Measurements from ENCODE around the gene METTL22.
A peak's percentile ranks its signal among the peaks of the same experiment; 100 is the strongest.

Gene METTL22

GRCh38 chr16:8668113-8668512, 46.6 kb downstream of the METTL22 start:
- DNase-seq, result no peak

GRCh38 chr16:8669481-8669880, 48.0 kb downstream of the METTL22 start:
- no peak for DNase-seq

- no peak for DNase-seq
Measured at GRCh38 chr16:8670014-8670560, 48.6 kb downstream of the METTL22 start.

- no peak for DNase-seq
Measured at GRCh38 chr16:8673611-8674412, 52.3 kb downstream of the METTL22 start.

GRCh38 chr16:8674413-8675022, 53.0 kb downstream of the METTL22 start, which contains the start of gene ABAT:
Gene ABAT, plus strand, starts transcription at chr16:8674617. Its CDS starts 61,123 bp downstream, at chr16:8735740.
- DNase-seq, result peak; percentile 84

DNA sequence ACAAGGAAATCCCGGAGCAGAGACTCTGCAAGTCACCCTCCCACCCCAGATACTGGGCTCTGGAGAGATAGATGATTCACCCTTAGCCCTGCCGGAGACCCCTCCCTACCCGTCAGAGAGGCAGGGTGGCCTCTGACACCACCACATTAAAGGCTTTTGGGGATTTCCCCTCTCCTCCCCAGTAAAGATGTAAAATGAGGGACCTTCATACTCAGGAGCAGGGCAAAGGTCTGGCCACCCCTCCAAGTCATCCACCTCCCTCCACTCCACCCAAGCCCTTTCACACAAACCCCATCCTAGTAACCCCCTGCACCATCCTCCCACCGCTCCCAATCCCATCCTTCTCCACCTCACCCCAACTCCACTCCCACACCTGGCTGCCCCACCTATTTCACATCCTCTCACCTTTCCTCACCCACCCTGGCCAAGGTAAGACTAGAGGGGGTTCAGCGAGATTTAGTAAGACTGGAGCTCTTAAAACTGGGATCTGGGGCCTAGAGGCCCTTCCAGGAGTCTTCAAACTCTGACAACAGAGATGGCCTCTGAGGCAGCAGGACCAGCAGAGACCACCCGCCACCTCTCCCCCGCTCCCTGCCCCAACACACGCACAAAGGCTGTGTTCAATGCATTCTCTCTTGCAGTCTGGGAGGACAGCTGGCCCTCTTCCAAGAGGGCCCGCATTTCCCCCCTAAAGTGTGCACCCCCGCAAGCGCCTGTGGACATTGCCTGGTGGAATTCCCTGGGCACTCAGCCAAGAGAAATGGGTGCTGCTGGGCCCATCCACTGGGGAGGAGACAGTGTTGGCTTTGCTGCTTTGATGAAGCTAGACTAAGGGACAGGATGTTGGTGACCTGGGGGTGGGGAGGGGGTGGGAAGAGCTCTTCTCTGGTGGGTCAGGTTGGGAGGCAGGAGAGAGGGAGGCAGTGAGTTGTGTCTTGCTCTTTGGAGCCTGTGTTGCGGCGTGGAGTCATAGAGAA, 54.0 kb downstream of the METTL22 start:
- DNase-seq, result peak; percentile 40

DNA sequence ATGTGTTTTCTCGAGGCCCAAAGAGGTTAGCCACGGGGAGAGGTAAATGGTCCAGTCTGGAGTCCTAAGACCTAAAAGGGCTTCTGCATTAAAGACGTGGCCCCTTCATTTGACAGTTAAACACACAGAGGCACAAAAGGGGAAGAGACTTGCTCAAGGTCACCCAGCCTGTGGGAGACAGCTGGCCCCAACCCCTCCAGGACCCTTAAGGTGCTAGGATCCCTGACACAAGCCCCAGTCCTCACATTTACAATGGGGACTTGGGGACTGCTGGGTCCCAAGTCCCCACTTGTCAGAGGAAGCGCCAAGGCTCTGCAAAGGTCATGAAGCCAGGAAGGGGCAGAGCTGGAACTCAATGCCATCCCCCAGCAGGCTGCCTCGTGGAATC, 54.7 kb downstream of the METTL22 start:
- DNase-seq, result no peak

DNA sequence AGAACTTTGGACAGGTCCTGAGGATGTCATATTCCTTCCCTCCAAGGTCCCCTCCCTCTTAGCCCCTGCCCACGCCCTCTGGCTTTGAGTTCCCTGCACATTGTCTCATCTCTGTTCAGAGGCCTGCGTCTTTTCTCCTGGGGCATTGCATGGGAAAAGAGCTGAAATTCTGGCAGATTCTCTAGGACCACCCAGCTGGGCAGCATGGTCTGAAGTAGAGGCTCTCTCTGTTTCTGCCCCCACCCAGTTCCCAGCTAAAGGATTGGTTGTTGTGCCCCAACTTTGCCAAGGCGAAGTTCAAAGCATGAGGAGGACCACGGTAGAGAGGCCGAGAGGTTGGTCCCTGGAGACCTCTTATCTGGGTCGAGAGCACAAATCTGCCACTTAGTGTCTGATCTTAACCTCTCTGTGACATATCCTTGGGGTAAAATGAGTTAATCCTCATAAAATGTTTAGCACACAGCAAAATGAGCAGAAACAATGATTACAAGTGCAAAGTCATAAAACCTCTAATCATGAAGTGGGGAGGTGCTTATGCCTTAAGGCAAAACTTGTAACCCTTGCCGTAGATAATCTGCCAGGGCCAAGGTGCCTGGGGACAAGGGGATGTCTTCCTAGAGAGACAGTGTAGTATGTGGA, 55.4 kb downstream of the METTL22 start:
- no peak for DNase-seq

- no peak for DNase-seq
Measured at GRCh38 chr16:8677481-8677880, 56.0 kb downstream of the METTL22 start.

DNA sequence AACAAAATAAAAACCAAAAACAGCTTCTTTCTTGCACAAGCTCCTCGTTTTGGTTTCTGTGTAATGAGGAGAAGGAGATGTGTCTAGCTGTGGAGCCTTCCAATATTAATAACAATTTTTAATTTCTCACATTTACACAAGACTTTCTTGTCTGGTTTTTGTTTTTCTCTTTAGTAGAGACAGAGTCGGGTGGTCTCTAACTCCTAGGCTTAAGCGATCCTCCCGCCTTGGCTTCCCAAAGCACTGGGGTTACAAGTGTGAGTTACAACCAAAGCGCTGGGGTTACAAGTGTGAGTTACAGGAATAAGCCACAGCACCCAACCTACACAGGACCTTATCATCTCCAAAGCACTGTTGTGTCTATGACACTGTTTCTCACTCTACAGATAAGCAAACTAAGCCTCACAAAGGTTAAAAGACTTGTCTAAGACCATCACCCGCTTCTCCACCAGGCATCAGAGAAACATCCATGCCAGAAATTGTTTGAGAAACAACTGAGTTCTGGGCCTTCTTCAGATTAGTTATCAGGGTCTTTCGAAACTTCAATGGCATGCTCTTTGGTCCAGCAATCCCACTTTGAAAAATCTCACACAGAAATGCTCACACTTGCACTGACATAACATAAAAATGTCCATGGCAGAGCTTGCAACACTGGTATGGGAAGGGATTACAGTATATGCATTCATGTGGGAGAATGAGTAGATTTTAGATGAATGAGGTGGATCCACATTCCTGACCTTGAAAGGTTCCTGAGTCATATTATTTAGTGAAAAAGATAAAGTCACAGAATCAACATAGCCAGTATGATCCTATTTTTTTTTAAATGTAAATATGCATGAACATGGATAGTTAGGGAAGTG, 56.8 kb downstream of the METTL22 start:
- no peak for DNase-seq

DNA sequence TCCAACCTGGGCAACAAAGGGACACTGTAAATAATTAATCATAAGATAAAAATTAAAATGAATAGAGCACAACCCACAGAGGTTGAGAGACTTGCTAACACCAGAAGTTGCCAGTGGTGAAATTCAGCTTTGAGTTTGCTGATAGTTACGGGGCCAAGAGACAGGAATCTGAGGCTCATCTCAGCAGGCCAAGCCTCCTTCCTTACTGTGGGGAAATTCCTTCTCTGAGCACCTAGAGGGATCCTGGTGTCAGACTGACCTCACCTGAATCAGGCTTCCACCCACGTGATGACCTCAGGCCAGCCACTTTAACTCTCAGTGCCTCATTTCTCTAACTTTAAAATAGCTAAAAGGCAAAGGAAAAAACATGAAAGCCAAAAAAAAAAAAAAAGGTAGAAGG, 57.7 kb downstream of the METTL22 start:
- DNase-seq, result no peak

DNA sequence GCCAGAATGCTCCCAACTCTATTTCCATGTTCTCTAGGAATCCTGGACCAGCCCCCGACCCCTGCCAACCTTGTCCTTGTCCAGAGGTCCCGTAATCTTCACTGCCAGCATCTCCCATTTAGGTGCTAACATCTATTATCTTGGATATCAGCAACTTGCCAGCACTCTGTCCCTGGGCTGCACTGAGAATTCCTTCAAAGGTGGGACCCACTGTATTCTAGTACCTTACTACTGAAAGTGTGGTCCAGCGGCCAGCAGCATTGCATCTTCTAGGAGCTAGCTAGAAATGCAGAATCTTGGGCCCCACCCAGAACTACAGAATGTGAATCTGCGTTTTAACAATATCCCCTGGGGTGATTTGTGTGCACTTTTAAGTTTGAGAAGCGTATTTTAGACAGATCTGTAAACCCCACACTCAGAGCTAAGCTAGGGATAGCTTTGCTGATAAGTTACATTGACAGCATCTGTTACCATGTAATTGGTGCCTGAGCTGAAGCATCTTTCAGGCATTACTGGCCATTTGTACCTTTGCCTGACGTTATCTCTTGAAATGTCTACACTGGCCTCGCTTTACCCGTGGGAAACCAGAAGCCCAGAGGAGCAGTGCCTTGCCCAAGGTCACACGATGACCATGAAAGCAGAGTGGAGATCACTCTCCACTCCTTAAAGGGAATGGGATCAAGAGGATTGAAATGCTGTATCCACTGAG, 61.2 kb downstream of the METTL22 start:
- DNase-seq, result no peak

GRCh38 chr16:8683640-8684039, 62.1 kb downstream of the METTL22 start:
- no peak for DNase-seq

DNA sequence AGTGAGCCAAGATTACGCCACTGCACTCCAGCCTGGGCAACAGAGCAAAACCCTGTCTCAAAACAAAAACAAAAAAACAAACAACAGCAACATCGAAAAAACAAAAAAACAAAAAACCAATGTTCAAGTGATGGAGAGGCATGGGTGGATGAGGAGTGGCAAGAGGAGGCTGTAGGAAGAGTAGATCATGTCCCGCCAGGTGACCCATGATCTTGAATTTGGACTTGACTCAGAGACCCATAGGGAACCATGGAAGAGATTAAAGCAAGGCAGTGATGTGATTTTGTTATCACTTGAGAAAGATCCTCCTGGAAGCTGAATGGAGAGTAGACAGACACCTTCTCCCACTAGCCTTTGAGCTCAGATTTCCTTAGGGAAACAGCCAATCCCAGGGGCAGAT, 64.1 kb downstream of the METTL22 start:
- DNase-seq, result no peak

- no peak for DNase-seq
Measured at GRCh38 chr16:8686031-8686621, 64.6 kb downstream of the METTL22 start.

DNA sequence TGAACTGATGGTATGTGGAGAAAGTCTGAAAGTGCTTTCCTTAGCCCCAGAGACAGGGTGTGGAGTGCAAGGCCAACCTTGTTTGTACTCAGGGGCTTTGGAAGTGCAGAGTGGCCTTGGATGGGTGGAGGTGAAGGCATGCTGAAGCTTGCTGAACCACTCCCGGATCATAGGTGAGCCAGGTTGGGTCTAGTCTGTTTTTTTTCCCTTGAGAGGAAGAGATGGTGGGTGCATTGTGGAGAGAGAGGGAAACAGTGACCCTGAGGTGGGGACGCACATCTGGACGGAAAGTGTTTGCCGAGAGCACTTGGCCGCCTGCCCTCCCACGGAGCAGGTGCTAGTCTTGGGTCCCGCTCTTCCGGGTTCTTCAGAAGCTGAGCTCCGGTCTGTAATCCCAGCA, 65.4 kb downstream of the METTL22 start:
- DNase-seq, result no peak

GRCh38 chr16:8689686-8690085, 68.2 kb downstream of the METTL22 start:
- no peak for DNase-seq

GRCh38 chr16:8691728-8692127, 70.2 kb downstream of the METTL22 start:
- DNase-seq, result no peak

- no peak for DNase-seq
Measured at GRCh38 chr16:8694795-8695728, 73.6 kb downstream of the METTL22 start.

Measured in stimulated activated naive CD4-positive, alpha-beta T cell treated with Interleukin-2 at 50 U/mL for 16 hours (primary cell).